Activated CD8-positive, alpha-beta memory T cell treated with anti-CD3 and anti-CD28 coated beads for 48 hours (primary cell): Measurements from ENCODE around the gene RPS6KA3.

ENCODE experiments used
- DNase-seq, 3 experiments: peaks; one replicate each; pipeline ENCODE4 v3.0.0-alpha.2; 2020; ENCODE audit warnings: low read depth in 2 of 3, low spot score in 2 of 3

Gene RPS6KA3

GRCh38 chrX:20266810-20267606 is at the start of gene RPS6KA3:
TSS of gene RPS6KA3 (minus strand) at chrX:20266909. CDS start at chrX:20266632, 277 bp downstream.
- DNase-seq = peak; percentile 67 to 80 (median 69)

GRCh38 chrX:20315140-20315539 is 48.4 kb upstream of the RPS6KA3 start:
- no peak for DNase-seq

GRCh38 chrX:20313899-20314298 is 47.2 kb upstream of the RPS6KA3 start:
- no peak for DNase-seq

- DNase-seq = no peak
Observed at GRCh38 chrX:20312018-20312417, 45.3 kb upstream of the RPS6KA3 start.

GRCh38 chrX:20311505-20311904 is 44.8 kb upstream of the RPS6KA3 start:
- no peak for DNase-seq

GRCh38 chrX:20309806-20310205 is 43.1 kb upstream of the RPS6KA3 start:
- no peak for DNase-seq

GRCh38 chrX:20306668-20307067 is 40.0 kb upstream of the RPS6KA3 start:
- no peak for DNase-seq

- no peak for DNase-seq
Observed at GRCh38 chrX:20300822-20301221, 34.1 kb upstream of the RPS6KA3 start.

GRCh38 chrX:20294957-20295356 is 28.2 kb upstream of the RPS6KA3 start:
- DNase-seq = no peak

GRCh38 chrX:20294284-20294683 is 27.6 kb upstream of the RPS6KA3 start:
- DNase-seq = no peak

GRCh38 chrX:20285511-20285910 is 18.8 kb upstream of the RPS6KA3 start:
- no peak for DNase-seq

- no peak for DNase-seq
Observed at GRCh38 chrX:20284992-20285391, 18.3 kb upstream of the RPS6KA3 start.

- no peak for DNase-seq
Observed at GRCh38 chrX:20284444-20284843, 17.7 kb upstream of the RPS6KA3 start.

GRCh38 chrX:20280938-20281337 is 14.2 kb upstream of the RPS6KA3 start:
- DNase-seq = no peak

- no peak for DNase-seq
Observed at GRCh38 chrX:20274121-20274520, 7.4 kb upstream of the RPS6KA3 start.

- no peak for DNase-seq
Observed at GRCh38 chrX:20271730-20272129, 5.0 kb upstream of the RPS6KA3 start.

GRCh38 chrX:20271186-20271585 is 4.5 kb upstream of the RPS6KA3 start:
- DNase-seq = no peak

GRCh38 chrX:20270562-20270890 is 3.8 kb upstream of the RPS6KA3 start:
- no peak for DNase-seq

GRCh38 chrX:20269848-20270561 is 3.3 kb upstream of the RPS6KA3 start:
- DNase-seq = no peak

GRCh38 chrX:20267931-20268701 is 1.4 kb upstream of the RPS6KA3 start:
- DNase-seq = peak in 1 of 3 experiments; percentile 6

GRCh38 chrX:20267607-20267930 is 860 bp upstream of the RPS6KA3 start:
- no peak for DNase-seq
